ENCODE results near the gene PRCD.
A peak's percentile ranks its signal among the peaks of the same experiment; 100 is the strongest.

PRCD gene

DNA sequence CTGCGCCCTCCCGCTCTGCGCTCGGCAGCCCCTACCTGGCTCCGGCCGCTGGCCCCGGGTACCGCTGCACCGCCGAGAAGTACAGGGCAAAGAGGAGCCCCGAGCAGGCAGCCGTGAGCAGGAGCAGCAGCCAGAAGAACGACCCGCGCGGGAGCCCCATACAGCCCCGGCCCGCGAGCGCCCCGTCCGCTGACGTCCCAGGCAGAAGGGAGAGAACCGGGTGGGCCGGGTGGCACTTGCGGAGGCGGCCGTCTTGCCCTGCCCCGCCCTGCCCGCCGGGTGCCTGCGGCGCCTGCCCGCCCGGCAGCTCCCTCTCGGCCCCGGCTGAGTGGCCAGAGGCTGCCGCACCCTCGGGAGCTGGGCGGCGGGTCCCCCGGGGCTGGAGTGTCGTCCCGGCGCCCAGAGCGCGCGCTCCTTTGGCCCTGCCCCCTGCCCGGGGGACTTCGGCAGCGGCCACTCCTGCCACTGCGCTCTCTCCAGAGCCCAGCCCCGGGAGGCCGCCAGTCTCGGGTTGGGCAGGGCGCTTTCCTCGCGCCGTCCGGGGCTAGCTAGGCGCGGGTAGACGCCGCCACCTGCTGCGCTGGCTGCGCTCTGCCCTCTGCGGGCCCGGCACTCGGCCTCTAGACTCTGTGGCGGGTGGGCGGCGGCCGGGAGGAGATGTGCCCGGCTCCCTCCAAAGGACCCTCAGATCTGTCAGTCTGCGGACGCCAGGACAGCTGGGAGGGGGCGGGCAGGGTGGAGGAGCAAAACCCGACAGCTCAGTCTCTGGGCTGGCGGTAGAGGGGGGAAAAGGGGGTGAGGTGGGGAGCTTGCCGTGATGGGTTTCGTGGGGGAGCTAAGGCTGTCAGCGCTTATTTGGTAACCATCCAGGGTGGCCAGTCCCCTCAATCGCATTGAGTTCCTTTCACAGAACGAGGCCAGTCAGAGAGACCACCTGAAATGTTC, 46.1 kb downstream of the PRCD start, which contains the start of gene ST6GALNAC2:
Gene ST6GALNAC2 (minus strand): TSS at position 212 of the 945 bp plus-strand sequence. CDS start 52 bp downstream, at position 160.
- no peaks in the 10 kb centered on the region for H3K9me3 ChIP-seq (ENCODE audit: low read length)
- no peak within 1 kb of the TSS for H3K9ac ChIP-seq (ENCODE audit: low read length)
- H3K27ac ChIP-seq (ENCODE audit: low read depth, low read length) = no peak within 1 kb of the TSS
- H3K4me1 ChIP-seq (ENCODE audit: insufficient read depth, low read length) = no peaks in the 10 kb centered on the region
- peak within 1 kb of the TSS; percentile 44 to 49 for H3K4me3 ChIP-seq (ENCODE audit: low read depth in 1 of 2, low read length in 2 of 2)
- no peaks in the 10 kb centered on the region for H3K36me3 ChIP-seq (ENCODE audit: insufficient read depth, low read length)
- peaks cover 9 to 38% of the 10 kb centered on the region in 2 donors for H3K27me3 ChIP-seq (ENCODE audit: control insufficient read depth in 1 of 2, insufficient read depth in 2 of 2, low read length in 2 of 2)

DNA sequence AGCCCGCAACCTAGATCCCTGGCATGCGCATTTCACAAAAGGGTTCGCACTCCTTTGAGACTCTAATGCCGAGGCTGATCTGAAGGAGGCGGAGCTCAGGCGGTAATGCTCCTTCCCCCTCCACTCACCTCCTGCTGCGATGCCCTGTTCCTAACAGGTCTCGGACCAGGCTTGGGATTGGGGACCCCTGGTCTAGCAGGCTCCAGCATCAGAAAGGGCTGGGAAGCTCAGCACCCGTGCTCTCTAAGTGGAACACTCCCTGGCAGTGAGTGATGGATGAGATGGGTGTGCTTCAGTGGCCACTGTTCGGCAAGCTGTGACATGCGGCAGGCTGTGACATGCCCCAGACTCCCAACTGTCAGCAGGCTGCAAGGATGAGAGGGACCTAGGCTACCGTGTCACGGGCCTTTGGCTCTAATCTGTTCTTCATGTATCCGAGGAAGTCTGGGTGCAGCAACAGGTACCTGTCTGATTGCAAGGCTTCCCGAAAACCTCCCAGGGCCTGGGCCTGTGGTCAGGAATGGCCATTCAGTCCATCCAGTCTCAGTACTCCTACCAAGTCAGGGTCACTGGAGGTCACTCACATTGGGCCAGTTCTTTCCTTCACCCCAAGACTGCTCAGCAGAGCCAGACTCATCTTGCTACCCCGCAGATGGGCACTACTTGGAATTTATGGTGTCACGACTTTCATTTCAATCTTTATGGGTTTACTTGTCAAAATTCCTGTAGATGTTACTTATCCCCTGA, 47.1 kb downstream of the PRCD start:
- peaks cover 9 to 38% of the 10 kb centered on the region in 2 donors for H3K27me3 ChIP-seq (ENCODE audit: control insufficient read depth in 1 of 2, insufficient read depth in 2 of 2, low read length in 2 of 2)
- H3K4me1 ChIP-seq (ENCODE audit: insufficient read depth, low read length) = no peaks in the 10 kb centered on the region
- H3K36me3 ChIP-seq (ENCODE audit: insufficient read depth, low read length) = no peaks in the 10 kb centered on the region
- no peak overlapping the region for H3K27ac ChIP-seq (ENCODE audit: low read depth, low read length)
- no peak overlapping the region for H3K4me3 ChIP-seq (ENCODE audit: low read depth in 1 of 2, low read length in 2 of 2)
- H3K9ac ChIP-seq (ENCODE audit: low read length) = no peak overlapping the region
- no peaks in the 10 kb centered on the region for H3K9me3 ChIP-seq (ENCODE audit: low read length)

DNA sequence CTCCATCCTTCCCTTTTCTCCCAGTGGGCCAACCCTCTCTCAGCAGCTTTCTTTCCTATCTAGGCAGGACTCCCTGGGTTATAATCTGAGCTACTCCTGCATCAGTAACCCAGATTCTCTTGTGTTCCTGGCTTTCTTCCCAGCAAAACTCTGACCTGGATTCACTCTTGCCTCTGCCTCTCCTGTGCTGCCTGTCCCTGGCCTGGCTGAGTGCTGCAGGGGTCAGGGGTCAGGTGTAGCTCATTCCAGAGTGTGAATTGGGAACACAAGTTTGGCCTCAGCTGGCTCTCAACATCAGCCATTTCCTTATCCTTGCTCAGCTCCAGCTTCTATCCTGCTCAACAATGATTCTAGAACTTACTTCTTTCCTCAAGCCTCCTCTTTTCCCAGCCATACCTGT, 48.3 kb downstream of the PRCD start:
- peaks cover 9 to 38% of the 10 kb centered on the region in 2 donors for H3K27me3 ChIP-seq (ENCODE audit: control insufficient read depth in 1 of 2, insufficient read depth in 2 of 2, low read length in 2 of 2)

DNA sequence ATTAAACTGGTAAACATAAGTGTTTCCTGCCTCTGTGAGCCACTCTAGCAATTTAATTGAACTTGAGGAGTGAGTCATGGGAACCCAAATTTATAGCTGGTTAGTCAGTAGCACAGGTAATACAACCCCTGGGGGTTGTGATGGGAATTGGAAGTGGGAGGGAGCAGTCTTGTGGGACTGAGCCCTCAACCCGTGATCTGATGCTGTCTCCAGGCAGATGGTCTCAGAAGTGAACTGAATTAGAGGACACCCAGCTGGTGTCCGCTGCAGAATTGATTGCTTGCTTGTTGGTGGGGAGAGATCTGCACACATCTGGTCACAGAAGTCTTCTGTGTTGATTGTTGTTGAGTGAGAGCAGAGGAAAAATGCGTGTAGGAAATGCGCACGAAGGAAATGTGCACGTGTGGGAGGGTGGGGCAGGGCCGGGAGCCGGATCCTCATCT, 53.6 kb downstream of the PRCD start:
- H3K4me1 ChIP-seq (ENCODE audit: insufficient read depth, low read length) = no peaks in the 10 kb centered on the region
- no peak overlapping the region for H3K9ac ChIP-seq (ENCODE audit: low read length)
- no peak overlapping the region for H3K27ac ChIP-seq (ENCODE audit: low read depth, low read length)
- no peaks in the 10 kb centered on the region for H3K9me3 ChIP-seq (ENCODE audit: low read length)
- no peak overlapping the region for H3K4me3 ChIP-seq (ENCODE audit: low read depth in 1 of 2, low read length in 2 of 2)
- H3K27me3 ChIP-seq (ENCODE audit: control insufficient read depth in 1 of 2, insufficient read depth in 2 of 2, low read length in 2 of 2) = peaks cover 0 to 2% of the 10 kb centered on the region in 2 donors
- no peaks in the 10 kb centered on the region for H3K36me3 ChIP-seq (ENCODE audit: insufficient read depth, low read length)

More for the DNA sequence above, 48.3 kb downstream of the PRCD start:
- H3K4me1 ChIP-seq (ENCODE audit: insufficient read depth, low read length) = no peaks in the 10 kb centered on the region
- no peaks in the 10 kb centered on the region for H3K9me3 ChIP-seq (ENCODE audit: low read length)
- no peaks in the 10 kb centered on the region for H3K36me3 ChIP-seq (ENCODE audit: insufficient read depth, low read length)
- no peak overlapping the region for H3K9ac ChIP-seq (ENCODE audit: low read length)
- no peak overlapping the region for H3K27ac ChIP-seq (ENCODE audit: low read depth, low read length)
- no peak overlapping the region for H3K4me3 ChIP-seq (ENCODE audit: low read depth in 1 of 2, low read length in 2 of 2)

DNA sequence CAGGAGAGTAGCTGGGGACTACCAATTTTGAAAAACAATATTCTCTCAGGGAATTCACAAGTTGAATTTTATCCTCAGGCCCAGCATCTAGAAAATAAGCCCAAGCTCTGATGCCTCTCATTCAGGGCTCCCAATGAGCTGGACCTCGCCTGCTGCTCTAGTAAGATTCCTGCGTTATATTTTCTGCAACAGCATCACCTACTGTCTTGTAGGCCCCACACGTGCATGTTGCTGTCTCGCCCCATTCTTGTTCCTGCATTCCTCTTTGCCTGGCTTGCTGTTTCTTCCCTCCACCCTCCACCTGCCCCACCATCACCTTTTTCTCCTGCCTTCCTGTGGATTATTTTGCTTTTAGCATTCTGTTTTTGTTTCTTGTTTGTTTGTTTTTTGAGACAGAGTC, 54.1 kb downstream of the PRCD start:
- Histone ChIP-seq H3K4me1 (ENCODE audit: insufficient read depth, low read length) (no peaks in the 10 kb centered on the region), H3K9me3 (ENCODE audit: low read length) (no peaks in the 10 kb centered on the region), H3K4me3 (ENCODE audit: low read depth in 1 of 2, low read length in 2 of 2) (no peak overlapping the region), H3K27ac (ENCODE audit: low read depth, low read length) (no peak overlapping the region), H3K36me3 (ENCODE audit: insufficient read depth, low read length) (no peaks in the 10 kb centered on the region), H3K27me3 (ENCODE audit: control insufficient read depth in 1 of 2, insufficient read depth in 2 of 2, low read length in 2 of 2) (no peaks in the 10 kb centered on the region), H3K9ac (ENCODE audit: low read length) (no peak overlapping the region)

DNA sequence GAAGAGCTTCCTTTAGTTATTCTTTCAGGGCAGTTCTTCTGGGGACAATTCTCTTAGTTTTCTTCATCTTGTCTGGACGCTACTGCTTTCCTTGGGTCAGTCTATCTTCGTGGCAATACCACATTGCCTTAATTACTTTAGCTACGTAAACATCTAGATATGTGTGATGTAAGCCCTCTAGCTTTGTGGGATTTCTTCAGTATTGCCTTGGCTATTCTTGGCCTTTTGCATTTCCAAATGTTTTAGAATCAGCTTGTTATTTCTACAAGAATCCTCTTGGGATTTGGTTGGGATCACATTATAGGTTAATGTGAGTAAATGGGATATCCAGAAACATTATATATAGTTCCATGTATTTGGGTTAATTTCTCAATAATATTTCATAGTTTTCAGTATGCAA, 54.8 kb downstream of the PRCD start:
- Histone ChIP-seq H3K9ac (ENCODE audit: low read length) (no peak overlapping the region), H3K27me3 (ENCODE audit: control insufficient read depth in 1 of 2, insufficient read depth in 2 of 2, low read length in 2 of 2) (no peaks in the 10 kb centered on the region), H3K36me3 (ENCODE audit: insufficient read depth, low read length) (no peaks in the 10 kb centered on the region), H3K27ac (ENCODE audit: low read depth, low read length) (no peak overlapping the region), H3K9me3 (ENCODE audit: low read length) (no peaks in the 10 kb centered on the region), H3K4me3 (ENCODE audit: low read depth in 1 of 2, low read length in 2 of 2) (no peak overlapping the region), H3K4me1 (ENCODE audit: insufficient read depth, low read length) (no peaks in the 10 kb centered on the region)

Measured in muscle layer of colon (tissue), 2 donors.